Measurements from ENCODE around the gene DEPDC5.

Gene DEPDC5

DNA sequence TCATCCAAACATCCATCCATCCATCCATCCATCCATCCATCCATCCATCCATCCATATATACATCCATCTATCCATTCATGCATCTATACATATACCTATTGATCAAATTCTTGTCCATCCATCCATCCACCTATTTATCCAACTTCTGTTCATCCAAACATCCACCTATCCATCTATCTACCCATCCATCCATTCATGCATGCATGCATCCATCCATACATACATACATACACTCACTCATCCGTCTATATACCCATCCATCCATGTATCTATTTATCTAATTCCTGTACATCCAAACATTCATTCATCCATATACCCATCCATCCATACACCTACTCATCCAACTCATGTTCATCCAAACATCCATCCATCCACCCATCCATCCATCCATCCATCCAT is 171.2 kb downstream of the DEPDC5 start:
- no peak for DNase-seq (ENCODE audit: low read depth in 2 of 2)

DNA sequence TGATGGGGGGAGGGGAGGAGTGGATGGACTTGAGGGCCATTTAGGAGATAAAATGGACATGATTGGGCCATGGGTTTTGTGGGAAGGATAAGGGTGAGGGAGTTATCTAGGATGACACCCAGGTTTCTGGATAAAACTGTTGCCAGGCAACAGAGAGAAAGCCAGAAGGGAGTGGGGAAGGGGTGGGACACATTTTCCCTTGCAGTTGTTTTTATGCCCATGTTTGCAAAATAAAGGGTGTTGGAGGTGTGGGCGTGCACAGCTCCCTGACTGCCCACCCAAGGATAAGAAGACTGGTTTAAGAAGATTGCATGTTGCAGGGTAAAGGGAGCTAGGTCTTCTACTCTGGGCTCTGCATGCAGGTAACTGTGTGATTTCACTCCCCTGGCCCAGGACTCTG is 172.2 kb downstream of the DEPDC5 start:
- no peak for DNase-seq (ENCODE audit: low read depth in 2 of 2)

DNA sequence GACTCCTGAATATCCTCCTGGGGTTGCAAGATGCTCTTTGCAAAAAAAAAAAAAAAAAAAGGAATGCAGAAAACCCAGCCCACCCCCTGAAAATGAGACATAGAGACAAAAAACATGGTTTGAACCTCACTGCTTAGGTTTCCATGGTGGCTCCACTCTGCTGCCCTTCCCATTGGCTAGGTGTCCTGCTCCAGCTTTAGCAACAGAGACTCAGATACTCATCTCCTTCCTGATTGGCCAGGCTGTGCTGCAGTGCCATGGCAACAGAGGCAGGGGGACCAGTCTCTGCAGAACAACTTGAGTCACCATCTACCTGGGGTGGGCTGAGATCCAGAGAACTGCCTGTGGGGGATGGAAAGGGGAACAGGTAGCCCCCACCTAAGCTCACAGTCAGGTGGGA is 173.2 kb downstream of the DEPDC5 start:
- no peak for DNase-seq (ENCODE audit: low read depth in 2 of 2)

DNA sequence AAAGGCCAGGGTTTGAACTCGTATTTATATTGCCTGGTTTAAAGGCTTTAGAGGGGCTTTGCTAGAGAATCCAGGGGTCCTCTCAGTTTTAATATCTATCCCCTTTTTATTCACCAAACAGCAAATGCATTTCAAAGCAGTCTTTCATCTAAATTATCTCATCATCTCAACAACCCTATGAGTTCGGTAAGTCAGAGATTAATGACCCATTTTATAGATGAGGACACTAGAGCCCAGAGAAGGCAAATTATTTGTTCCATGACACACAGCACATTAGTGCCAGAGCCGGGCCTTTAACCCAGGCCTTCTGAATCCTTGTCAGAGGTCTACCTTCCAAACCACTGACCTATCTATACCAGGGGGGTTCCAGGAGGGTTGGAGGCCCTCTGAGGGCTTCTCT is 173.7 kb downstream of the DEPDC5 start:
- no peak for DNase-seq (ENCODE audit: low read depth in 2 of 2)

DNA sequence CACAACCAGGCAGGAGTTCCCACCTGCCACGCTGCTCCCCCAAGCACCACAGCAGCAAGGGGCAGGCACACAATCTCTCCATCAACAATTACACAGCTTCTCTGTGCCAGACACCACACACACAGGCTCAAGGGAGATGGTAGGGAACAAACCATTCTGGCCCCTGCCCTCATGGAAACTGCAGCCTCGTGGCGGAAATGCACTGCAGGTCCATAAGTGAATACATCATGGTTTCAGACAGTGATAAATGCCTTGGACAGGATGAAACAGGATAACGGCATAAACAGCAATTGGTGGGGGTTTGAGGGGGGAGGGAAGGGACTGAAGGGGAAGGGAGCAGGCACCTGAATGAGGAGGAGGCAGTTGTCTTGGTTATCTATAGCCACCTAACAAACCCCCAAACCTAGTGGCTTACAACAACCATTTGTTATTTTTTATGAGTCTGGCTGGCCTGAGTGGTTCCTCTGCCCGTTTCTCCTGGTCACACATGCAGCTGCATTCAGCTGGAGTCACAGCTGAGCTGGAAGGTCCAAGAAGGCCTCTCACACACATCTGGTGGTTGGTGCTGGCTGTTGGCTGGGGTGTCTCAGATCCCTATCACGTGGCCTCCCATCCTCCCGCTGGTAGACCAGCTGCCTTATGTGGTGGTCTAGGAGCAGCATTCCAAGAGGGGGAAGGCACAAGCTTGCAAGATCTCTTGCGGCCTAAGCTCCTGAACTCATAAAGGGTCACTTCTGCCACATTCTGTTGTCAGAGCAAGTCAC is 175.5 kb downstream of the DEPDC5 start:
- no peak for DNase-seq (ENCODE audit: low read depth in 2 of 2)

DNA sequence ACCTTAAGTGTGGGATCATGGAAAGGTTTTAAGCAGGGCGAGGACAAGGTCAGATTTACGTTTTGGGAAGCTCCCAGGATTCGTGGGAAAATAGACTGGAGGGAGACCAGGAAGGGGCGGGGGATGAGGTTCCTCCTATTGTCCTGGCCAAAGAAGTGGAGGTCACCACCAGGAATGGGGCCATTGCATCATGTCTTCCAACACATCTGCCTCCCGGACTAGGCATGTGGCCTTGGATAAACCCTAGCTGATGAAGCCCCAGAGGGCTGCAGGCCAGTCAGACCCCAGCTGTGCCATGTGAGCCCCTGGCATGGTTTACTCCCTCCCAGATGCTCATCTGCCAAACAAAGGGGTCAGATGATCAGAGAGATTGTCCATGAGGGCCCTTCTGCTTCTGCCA is 179.0 kb downstream of the DEPDC5 start:
- no peak for DNase-seq (ENCODE audit: low read depth in 2 of 2)

DNA sequence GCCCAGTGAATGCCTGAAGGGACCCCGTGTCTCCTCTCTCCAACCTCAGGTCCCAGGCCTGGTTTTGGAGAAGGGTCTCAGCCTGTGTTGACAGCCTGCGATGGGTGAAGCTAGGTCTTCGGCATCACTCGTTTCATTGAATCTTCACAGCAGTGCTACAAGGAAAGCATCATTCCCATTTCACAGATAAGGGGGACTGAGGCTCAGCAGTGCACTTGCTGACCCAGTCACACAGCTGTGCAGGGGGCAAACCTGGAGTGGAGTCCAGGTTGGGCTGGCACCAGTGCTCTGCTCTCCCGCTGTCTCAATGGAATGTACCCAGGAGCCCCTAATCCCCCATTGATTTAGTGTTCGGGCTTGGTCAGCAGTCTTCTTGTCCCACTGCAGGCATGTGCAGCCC is 179.6 kb downstream of the DEPDC5 start:
- no peak for DNase-seq (ENCODE audit: low read depth in 2 of 2)

DNA sequence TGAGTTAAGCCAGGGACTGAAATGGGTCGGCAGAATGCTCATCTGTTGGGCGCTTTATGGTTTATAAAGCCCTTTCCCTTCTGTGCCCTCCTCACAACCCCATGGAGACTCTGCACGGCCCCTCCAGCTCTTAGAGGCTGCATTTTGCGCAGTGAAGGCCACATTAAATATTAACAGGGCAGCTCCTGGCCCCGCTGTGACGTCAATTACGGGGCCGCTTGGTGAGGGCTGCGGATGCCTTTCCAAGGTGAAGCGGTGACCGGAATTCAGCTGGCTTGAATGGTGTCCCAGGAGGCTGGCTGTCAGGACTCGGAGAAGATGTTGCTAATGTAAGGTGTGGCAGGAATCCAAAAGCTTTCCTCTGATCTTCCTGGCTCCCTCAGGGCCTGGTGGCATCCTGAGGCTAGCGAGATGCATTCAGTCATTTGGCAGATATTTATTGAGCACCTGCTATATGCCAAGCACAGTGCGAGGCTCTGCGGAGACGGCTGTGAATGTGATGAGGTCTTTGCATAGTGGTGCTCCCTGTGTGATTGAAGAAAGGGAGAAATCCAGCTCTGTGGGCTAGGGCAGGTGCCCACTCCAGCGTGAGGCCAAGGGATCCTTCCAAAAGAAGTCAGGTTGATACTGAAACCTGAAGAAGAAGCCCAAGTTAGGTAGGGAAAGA is 180.1 kb downstream of the DEPDC5 start:
- DNase-seq (ENCODE audit: low read depth in 2 of 2): no peak

DNA sequence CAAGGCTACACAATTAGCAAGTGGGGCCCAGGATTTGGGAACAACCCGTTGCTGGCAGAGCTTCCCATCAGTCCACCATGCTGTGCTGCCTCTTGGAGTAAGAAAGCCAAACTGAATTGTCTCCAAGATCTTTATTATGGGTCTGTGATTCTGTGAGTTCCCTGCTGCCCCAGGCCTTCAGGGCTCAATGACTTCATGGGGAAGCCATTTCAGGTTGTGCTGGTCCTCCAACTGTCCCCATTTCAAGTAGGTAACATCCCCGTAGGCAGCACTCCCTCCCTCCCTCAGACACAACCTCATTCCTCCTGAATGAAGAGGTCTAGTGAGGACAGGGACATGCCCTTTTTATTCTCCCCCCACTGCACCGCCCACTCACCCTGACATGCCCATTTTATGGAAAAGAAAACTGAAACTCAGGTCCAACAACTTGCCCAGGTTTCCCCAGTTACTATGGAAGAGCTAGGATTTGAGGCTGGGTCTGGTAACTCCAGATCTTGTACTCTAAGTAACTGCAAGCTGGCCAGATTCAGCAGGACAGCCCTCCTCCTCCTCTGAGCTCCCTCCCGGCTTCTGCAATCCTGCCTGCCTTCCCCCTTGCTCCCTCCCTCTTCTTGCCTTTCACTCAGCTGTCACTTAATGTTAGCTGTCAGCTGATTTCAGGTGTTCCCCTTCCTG is 182.3 kb downstream of the DEPDC5 start:
- DNase-seq (ENCODE audit: low read depth in 2 of 2): no peak

DNA sequence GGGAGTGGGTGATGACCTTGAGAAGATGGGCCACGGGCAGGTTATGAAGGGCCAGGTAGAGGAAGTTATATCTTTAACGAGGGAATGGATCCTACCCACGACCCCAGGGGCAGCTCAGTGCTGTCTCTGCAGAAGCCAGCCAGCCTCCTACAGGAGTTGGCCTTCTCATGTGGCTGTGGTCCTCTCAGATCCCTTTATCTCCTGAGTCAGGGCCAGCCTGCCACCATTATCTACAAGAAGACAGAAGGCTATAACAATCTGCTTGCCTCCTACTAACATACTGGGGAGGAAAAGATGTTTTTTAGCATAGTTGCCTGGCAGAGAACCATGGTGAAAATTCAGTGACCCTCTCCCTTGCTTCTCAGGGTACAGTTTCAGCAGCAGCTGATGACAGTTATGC is 183.5 kb downstream of the DEPDC5 start:
- no peak for DNase-seq (ENCODE audit: low read depth in 2 of 2)

DNA sequence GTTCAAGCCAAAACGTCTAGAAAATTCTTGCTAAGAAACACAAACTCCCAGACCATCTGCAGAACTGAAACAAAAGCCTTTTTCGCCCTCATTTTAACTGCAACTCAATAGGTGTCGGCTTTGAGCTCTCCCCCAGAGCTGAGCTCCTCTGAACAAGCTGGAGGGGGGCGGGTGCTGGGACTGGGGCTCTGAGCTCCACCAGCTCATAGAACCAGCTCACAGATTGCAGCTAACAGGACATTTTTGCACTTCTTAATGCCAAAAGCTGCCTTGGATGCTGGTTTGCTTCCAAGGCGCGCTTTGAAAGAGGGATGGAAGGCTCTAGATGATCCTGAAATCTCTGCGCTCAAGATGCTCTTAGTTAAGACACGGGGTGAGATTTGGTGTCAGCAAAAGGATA is 184.5 kb downstream of the DEPDC5 start:
- no peak for DNase-seq (ENCODE audit: low read depth in 2 of 2)

DNA sequence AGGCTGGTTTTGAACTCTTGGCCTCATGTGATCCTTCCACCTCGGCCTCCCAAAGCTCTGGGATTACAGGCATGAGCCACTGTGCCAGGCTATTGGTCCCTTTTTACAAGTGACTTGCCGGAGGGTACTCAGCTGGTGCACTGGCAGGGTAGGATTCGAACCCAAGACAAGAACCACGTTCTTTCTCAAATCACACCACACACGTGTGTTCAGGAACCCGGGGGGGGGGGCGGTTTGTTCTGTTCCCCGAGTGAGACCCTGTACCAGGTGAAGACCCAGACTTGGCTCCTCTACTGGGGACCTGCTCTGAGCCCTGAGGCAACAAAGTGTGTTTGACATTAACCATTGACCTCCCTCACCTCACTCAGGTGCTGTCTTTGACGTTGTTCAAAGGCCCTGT is 186.7 kb downstream of the DEPDC5 start:
- DNase-seq (ENCODE audit: low read depth in 2 of 2): no peak

DNA sequence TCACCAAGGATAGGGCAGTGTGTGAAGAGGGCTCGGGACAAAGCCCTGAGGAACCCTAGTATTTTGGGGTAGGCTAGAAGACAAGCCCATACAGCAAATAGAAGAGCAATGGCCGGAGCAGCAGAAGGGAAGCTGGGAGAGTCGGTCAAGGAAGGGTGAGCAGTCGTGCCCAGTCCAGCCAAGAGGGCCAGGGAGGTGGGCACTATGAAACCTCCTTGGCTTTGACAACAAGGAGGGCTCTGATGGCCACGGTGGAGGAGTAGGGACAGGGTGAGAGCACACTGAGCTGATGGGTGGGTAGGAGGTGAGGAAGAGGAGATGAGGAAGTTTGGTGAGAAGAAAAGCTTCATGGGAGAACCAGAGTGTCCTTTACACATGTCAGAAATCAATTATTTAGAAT is 188.3 kb downstream of the DEPDC5 start:
- DNase-seq (ENCODE audit: low read depth in 2 of 2): no peak

DNA sequence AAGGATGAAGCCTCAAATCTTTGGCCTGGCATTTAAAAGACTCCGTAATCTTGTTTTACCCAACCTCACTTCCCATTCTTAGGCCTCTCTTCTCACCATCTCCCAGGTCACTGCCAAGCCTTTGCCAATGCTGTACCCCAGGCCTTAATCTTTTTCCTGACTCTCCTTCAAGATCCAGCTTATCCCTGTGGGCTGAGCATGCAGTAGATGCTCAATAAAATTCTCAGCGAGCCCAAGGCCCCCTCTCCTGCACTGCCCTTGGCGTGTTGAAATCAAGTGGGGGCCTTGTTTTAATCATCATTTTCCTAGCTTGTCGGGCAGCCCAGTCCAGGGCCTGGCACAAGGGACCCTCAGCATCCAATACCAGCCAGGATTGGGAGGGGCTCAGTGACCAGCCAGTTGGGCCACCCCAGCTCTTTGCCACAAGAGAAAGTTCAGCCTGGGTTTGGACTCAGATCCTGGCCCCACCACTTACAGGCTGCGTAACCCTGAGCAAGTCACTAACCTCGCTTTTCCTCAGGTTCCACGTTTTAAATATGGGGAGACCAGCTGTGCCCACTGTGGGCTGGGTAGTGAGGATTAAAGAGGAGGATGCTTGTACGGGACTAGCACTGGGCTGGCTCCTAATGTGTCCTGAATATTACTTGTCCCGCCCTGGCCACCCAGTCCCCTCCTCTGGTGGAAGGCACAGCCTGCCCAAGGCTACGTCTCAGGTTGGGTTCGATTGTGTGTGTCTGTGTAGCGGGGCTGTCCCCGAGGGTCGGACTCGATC is 189.6 kb downstream of the DEPDC5 start:
- DNase-seq (ENCODE audit: low read depth in 2 of 2): no peak

DNA sequence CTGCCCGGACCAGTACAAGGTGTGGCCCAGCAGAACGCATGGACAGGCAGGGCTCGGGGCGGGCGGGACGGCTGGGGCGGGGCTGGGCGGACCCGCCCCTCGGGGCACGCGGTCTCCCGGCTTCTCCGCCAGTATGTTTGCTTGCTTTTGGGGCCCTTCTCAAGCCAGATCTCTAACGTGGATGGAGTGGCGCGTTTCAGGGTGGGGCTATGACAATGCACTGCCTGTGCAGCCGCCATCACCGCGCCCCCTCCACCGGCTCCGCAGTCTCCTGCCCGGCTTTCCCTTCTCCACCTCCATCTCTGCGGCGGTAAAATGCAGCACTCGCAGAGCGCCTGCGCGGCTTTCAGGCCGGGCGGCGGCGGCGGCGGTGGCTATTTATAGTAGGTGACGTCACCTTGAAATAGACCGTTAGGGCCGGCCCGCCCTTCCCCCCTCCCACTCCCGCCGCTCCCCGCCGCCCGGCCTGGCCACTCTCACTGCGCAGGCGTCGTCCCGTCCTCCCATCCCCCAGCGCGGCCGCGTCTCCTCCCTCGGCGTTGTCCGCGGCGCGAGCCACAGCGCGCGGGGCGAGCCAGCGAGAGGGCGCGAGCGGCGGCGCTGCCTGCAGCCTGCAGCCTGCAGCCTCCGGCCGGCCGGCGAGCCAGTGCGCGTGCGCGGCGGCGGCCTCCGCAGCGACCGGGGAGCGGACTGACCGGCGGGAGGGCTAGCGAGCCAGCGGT is 190.3 kb downstream of the DEPDC5 start, which contains the start of gene YWHAH:
Gene YWHAH, plus strand, starts transcription at position 558 of the 722 bp plus-strand sequence. CDS start 199 bp downstream, outside the sequence.
- peak; percentile 85 to 88 for DNase-seq (ENCODE audit: low read depth in 2 of 2)

DNA sequence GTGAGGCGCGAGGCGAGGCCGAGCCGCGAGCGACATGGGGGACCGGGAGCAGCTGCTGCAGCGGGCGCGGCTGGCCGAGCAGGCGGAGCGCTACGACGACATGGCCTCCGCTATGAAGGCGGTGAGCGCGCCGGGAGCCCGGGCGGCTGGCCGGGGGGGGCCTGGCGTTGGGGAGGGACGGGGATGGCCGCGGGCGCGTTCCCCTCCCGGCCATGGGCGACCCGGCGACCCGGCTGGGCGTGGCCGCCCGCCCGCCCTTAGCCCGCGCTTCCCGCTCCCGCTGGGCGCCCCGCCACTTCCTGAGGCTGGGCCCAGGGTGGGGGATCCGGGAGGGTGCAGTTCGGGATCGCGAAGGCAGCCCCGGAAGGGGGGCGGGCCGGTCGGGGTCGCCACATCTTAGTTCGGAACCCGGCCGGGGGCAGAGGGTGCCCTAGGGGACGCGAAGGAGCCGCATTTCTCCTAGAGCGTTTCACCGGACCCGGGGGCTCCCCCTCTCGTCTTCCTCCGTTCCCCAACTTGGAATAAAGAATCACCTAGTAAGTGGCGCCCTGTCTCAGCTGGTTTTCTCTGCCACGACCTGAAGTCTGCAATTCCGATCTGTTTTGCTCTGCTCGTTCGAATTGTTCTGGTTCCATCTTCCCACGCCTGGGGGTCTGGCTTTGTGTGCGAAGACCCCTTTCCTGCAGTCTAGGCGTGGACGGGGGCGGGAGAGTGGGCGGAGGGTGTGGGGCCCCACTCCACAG is 191.1 kb downstream of the DEPDC5 start:
- DNase-seq (ENCODE audit: low read depth in 2 of 2): peak; percentile 7 to 29

DNA sequence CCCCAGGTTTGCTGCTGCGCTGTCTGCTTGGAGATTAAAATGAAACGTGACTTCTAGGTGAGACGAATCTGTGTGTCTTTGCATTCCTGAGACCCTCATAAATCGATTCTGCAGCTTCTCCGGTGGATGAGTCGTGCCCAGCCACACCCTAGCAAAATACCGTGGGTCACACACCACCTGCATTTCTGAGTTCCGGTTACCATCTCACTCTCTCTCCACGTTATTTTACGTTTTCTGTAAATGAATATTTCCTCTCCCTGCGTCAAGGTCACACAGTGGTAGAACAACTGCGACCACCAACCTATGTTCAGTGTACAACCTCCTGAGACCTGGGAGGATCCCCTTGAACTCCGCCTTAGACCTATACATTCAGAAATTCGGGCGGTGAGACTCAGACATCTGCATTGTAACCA is 191.6 kb downstream of the DEPDC5 start:
- DNase-seq (ENCODE audit: low read depth in 2 of 2): no peak

DNA sequence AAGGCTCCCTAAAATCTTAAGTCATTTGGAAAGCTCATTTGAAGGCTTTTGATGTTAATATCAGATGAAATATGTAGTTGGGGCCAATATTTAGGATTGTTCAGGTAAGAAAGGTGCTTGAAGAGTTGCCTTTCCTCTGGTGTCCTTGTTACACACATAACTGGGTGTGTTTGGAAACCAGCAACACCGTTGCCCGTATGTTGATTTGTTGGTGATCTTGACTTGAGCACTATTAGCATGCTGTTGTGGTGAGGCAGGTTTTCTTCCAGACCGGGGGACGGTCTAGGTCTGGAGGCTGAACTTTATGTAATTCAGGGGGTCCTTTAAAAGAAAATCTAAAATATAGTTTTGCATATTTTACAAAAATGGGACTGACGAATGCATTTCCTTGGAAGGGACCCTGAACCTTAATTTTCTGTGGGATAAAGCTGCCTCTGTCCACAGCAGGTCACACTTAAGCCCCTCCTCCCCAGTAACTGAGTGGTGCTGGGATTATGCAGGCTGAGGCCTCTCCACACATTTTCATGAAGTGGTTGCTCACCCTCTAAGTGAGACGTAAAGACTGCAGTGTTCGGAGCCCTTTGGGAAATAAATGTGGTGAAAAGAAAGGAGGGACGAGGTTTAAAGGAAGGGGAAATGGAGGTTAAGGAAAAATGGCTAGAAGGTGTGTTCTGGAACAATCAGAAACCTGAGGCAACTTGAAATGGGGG is 192.3 kb downstream of the DEPDC5 start:
- no peak for DNase-seq (ENCODE audit: low read depth in 2 of 2)

DNA sequence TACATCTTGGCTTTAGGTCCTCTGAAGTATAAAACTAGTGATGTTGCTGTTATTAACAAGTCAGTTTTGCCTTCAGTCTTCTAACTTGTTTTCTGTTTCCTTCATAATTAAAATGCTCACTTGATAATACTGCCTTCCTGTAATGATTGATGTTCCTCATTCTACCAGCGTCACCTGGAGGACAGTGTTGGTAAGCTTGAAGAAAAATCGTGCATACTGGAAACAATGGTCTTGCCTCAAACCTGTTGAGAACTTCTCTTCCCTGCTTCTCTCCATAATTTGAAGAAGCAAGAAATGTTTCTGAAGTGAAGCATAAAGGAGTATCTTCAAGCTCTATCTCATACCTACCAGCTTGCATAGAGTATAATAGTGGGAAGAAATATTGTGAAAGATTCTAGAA is 193.5 kb downstream of the DEPDC5 start:
- peak in 1 of 2 donors; percentile 28 for DNase-seq (ENCODE audit: low read depth in 2 of 2)

DNA sequence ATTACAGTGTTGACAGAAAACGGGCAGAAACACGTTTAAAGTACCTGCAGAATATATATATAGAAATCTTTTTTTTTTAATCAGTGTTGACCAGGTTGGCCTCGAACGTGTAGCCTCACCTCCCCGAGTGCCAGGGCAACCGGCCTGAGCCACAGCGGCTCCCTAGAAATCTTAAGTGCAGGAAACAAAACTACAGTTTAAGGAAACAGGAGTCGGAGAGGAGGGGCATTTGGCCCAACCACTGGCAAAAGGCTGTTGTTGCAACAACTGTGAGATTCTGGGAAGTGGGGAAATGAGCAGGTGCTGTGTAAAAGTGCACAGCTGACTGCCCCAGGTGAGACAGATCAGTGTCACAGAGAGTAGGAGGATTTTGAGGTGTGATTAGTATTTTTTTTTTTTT is 194.2 kb downstream of the DEPDC5 start:
- no peak for DNase-seq (ENCODE audit: low read depth in 2 of 2)
